Measurements from ENCODE around the gene DISP1. TPM values are rescaled to one million over a fixed set of nuclear protein-coding genes. Genes with fewer than 3 reads are reported as not detected.
"Not testable (repeated sequence)": the region's sequence is repeated elsewhere in the genome, so short reads cannot be mapped to it uniquely, and the experiment has no call there.

DISP1 gene
- total and polyA plus RNA-seq, 2 experiments from 2014 or later, result 7.0 to 10.4 TPM

GRCh38 chr1:222844411-222844779 lies 29.6 kb downstream of the DISP1 start:
- DNase-seq (ENCODE audit: low read depth in 1 of 2, low spot score in 1 of 2), result no peak
- H3K27ac ChIP-seq, result no peak overlapping the region
- H3K4me3 ChIP-seq, result no peak overlapping the region
- no peaks in the 10 kb centered on the region for H3K36me3 ChIP-seq
- no peaks in the 10 kb centered on the region for H3K9me3 ChIP-seq (ENCODE audit: low read depth)
- H3K27me3 ChIP-seq, result no peaks in the 10 kb centered on the region
- no peaks in the 10 kb centered on the region for H3K4me1 ChIP-seq (ENCODE audit: low read depth)
- TF ChIP-seq CTCF (IDR thresholded peaks at IDR 0.05; ENCODE audit: low read depth, low read length), result no peak

GRCh38 chr1:222845763-222846162 lies 30.9 kb downstream of the DISP1 start:
- H3K4me3 ChIP-seq, result no peak overlapping the region
- no peaks in the 10 kb centered on the region for H3K4me1 ChIP-seq (ENCODE audit: low read depth)
- TF ChIP-seq CTCF (IDR thresholded peaks at IDR 0.05; ENCODE audit: low read depth, low read length), result no peak
- H3K27me3 ChIP-seq, result no peaks in the 10 kb centered on the region
- H3K27ac ChIP-seq, result no peak overlapping the region
- DNase-seq (ENCODE audit: low read depth in 1 of 2, low spot score in 1 of 2), result no peak
- H3K9me3 ChIP-seq (ENCODE audit: low read depth), result no peaks in the 10 kb centered on the region
- no peaks in the 10 kb centered on the region for H3K36me3 ChIP-seq

- H3K4me1 ChIP-seq (ENCODE audit: low read depth); H3K4me3 ChIP-seq; H3K27me3 ChIP-seq; H3K9me3 ChIP-seq (ENCODE audit: low read depth); H3K27ac ChIP-seq; H3K36me3 ChIP-seq; DNase-seq (ENCODE audit: low read depth in 1 of 2, low spot score in 1 of 2): not testable (repeated sequence)
Measured at GRCh38 chr1:222850550-222850949, 35.7 kb downstream of the DISP1 start.

DNA sequence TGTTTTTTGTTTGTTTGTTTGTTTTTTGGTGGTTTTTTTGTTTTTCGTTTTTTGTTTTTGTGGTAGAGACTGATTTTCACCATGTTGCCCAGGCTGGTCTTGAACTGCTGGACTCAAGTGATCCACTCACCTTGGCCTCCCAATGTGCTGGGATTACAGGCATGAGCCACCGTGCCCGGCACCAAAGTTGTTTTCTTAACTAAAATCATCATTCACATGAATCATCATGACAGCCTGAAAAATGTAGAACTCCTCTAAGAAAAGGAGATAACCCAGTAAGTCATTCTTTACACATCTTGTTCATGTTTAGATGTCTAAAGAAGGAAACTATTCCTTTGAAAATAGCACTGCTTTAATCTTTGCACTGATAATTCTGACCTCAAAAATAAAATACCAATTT lies 37.5 kb downstream of the DISP1 start:
- Histone ChIP-seq H3K9me3 (ENCODE audit: low read depth) (no peaks in the 10 kb centered on the region), H3K27me3 (no peaks in the 10 kb centered on the region), H3K4me1 (ENCODE audit: low read depth) (no peaks in the 10 kb centered on the region), H3K27ac (no peak overlapping the region), H3K4me3 (no peak overlapping the region), H3K36me3 (no peaks in the 10 kb centered on the region)
- no peak for TF ChIP-seq CTCF (IDR thresholded peaks at IDR 0.05; ENCODE audit: low read depth, low read length)
- DNase-seq (ENCODE audit: low read depth in 1 of 2, low spot score in 1 of 2), result peak in 1 of 2 donors; percentile 56

- Histone ChIP-seq H3K27me3 (no peaks in the 10 kb centered on the region), H3K4me3 (no peak overlapping the region), H3K4me1 (ENCODE audit: low read depth) (no peaks in the 10 kb centered on the region), H3K9me3 (ENCODE audit: low read depth) (no peaks in the 10 kb centered on the region), H3K36me3 (no peaks in the 10 kb centered on the region), H3K27ac (no peak overlapping the region)
- DNase-seq (ENCODE audit: low read depth in 1 of 2, low spot score in 1 of 2), result no peak
- no peak for TF ChIP-seq CTCF (IDR thresholded peaks at IDR 0.05; ENCODE audit: low read depth, low read length)
Measured at GRCh38 chr1:222861062-222861461, 46.2 kb downstream of the DISP1 start.

Other genes starting within 250 kb of the DISP1 start
- 5.0 and 5.7 TPM in 2 replicates for gene TAF1A, start 225.1 kb upstream of the DISP1 start, total RNA-seq
- gene TAF1A, start 225.1 kb upstream of the DISP1 start, polyA plus RNA-seq, result 3.9 and 5.5 TPM in 2 replicates
- gene MIA3, start 196.9 kb upstream of the DISP1 start, total RNA-seq, result 29.3 and 38.5 TPM in 2 replicates
- 32.9 and 53.8 TPM in 2 replicates for gene MIA3, start 196.9 kb upstream of the DISP1 start, polyA plus RNA-seq
- gene AIDA, start 102.5 kb upstream of the DISP1 start, total RNA-seq, result 15.2 and 16.7 TPM in 2 replicates
- gene AIDA, start 102.5 kb upstream of the DISP1 start, polyA plus RNA-seq, result 28.7 and 37.4 TPM in 2 replicates
- 25.3 and 26.6 TPM in 2 replicates for gene BROX, start 102.5 kb upstream of the DISP1 start, total RNA-seq
- 16.3 and 21.8 TPM in 2 replicates for gene BROX, start 102.5 kb upstream of the DISP1 start, polyA plus RNA-seq
- gene FAM177B, start 77.8 kb upstream of the DISP1 start, total RNA-seq, result not detected in 2 replicates
- gene FAM177B, start 77.8 kb upstream of the DISP1 start, polyA plus RNA-seq, result not detected in 2 replicates

Measured in cardiac muscle cell (in vitro differentiated cells and primary cell).